AG10803 (cell line): ENCODE results near the gene FGF10.

Experiments used
- DNase-seq: peaks from one replicate; pipeline ENCODE4 v3.0.0; 2010; ENCODE audit warnings: low read depth
- H3K4me3 ChIP-seq: 2 replicates; pipeline ENCODE4 v1.5.1; 2011; ENCODE audit warnings: mild to moderate bottlenecking, low read length, control low read depth
- CTCF ChIP-seq: conservative IDR thresholded peaks from 2 replicates; pipeline ENCODE4 v1.5.1; 2011; ENCODE audit warnings: mild to moderate bottlenecking, low read length, control low read depth, inconsistent platforms

Gene FGF10

GRCh38 chr5:44299394-44299793 is 89.8 kb downstream of the FGF10 start:
- no peak overlapping the region for H3K4me3 ChIP-seq
- TF ChIP-seq CTCF, result no peak
- DNase-seq, result no peak

DNA sequence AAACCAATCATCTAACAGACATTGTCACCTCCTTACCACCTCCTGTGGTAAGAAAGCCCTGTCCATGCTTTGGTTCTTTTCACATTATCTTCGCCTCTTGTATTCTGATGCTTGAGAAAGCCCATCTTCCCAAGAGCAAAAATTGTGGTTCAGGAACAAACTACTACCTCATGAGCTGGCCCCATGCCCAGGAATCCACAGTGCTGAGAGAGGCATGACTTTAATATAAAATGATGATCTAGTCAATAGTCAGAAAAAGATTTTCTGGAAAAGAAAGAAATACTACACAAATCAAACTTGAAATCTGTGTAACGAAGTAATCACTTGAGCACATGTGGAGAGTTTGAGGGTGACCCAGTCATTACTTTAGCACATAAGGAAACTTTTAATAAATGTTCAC is 94.7 kb downstream of the FGF10 start:
- peak; percentile 12 for DNase-seq
- no peak overlapping the region for H3K4me3 ChIP-seq
- no peak for TF ChIP-seq CTCF

- no peak for DNase-seq
- no peak overlapping the region for H3K4me3 ChIP-seq
- TF ChIP-seq CTCF, result no peak
Observed at GRCh38 chr5:44292736-44293135, 96.5 kb downstream of the FGF10 start.

GRCh38 chr5:44278469-44278868 is 110.8 kb downstream of the FGF10 start:
- TF ChIP-seq CTCF, result no peak
- no peak overlapping the region for H3K4me3 ChIP-seq
- DNase-seq, result no peak

DNA sequence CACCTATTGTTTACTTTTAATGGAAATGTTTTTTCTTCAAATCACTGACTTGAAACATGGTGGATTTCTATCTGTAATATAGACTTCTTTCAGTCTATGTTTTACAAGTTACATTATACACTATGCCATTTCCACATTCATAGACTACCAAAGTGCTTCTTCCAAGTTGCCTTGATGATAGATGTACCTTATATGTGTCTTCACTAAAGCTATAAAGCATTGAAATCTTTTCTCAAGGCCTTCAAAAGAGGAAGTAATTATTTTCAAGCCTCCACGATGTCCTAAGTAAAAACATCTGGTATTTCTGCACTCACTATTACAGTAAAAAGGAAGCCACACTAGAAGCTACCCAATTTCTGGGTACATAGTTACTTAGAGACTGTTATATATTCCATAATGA is 113.3 kb downstream of the FGF10 start:
- no peak for TF ChIP-seq CTCF
- no peak overlapping the region for H3K4me3 ChIP-seq
- no peak for DNase-seq

- no peak for DNase-seq
- H3K4me3 ChIP-seq, result no peak overlapping the region
- TF ChIP-seq CTCF, result no peak
Observed at GRCh38 chr5:44275329-44275728, 113.9 kb downstream of the FGF10 start.

DNA sequence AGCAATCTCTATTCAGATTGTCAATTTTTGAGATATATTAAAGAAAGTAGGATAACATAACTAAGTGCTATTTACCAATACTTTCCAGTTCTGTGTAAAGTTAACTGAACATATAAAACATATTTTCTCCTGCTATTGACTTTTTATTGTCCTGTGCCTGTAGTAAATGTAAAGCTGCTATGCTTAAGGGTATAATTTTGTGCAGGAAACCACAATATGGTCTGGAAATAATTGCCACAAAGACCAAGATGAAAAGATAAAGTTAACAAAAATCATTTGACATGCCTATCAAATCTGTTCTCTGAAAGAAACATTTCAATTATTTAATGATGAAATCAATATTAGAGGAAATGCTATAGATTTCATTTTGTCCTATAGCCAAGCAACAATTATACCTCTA is 121.3 kb downstream of the FGF10 start:
- no peak overlapping the region for H3K4me3 ChIP-seq
- DNase-seq, result no peak
- no peak for TF ChIP-seq CTCF
